ENCODE data around the gene LIMK1.

Gene LIMK1

GRCh38 chr7:74063223-74063641 is 20.4 kb upstream of the LIMK1 start:
- Histone ChIP-seq H4K20me1 (ENCODE audit: insufficient read depth, low read length) (no peaks in the 10 kb centered on the region), H3K36me3 (replicated peaks; ENCODE audit: low read depth, low read length) (no peaks in the 10 kb centered on the region), H3K9ac (ENCODE audit: low read length) (no peak overlapping the region), H3K4me1 (ENCODE audit: low read length) (peaks cover 3% of the 10 kb centered on the region), H3K27me3 (ENCODE audit: low read depth, low read length) (no peaks in the 10 kb centered on the region), H3K79me2 (ENCODE audit: low read length) (no peaks in the 10 kb centered on the region), H3K9me3 (ENCODE audit: insufficient read depth, low read length) (no peaks in the 10 kb centered on the region), H3K4me3 (ENCODE audit: low read length) (no peak overlapping the region), H3K4me2 (ENCODE audit: low read length) (no peak overlapping the region), H3K27ac (ENCODE audit: low read length) (no peak overlapping the region), H2AFZ (ENCODE audit: low read depth, low read length) (no peak overlapping the region)
- no peak for TF ChIP-seq CTCF (IDR thresholded peaks at IDR 0.05; ENCODE audit: low read depth, low read length)
- TF ChIP-seq EZH2phosphoT487 (IDR thresholded peaks at IDR 0.05; ENCODE audit: low read depth), result no peak

GRCh38 chr7:74063646-74064045 is 20.0 kb upstream of the LIMK1 start:
- no peak for TF ChIP-seq CTCF (IDR thresholded peaks at IDR 0.05; ENCODE audit: low read depth, low read length)
- TF ChIP-seq EZH2phosphoT487 (IDR thresholded peaks at IDR 0.05; ENCODE audit: low read depth), result no peak
- Histone ChIP-seq H2AFZ (ENCODE audit: low read depth, low read length) (no peak overlapping the region), H3K27ac (ENCODE audit: low read length) (no peak overlapping the region), H4K20me1 (ENCODE audit: insufficient read depth, low read length) (no peaks in the 10 kb centered on the region), H3K4me2 (ENCODE audit: low read length) (no peak overlapping the region), H3K36me3 (replicated peaks; ENCODE audit: low read depth, low read length) (no peaks in the 10 kb centered on the region), H3K79me2 (ENCODE audit: low read length) (no peaks in the 10 kb centered on the region), H3K4me1 (ENCODE audit: low read length) (peaks cover 7% of the 10 kb centered on the region), H3K9me3 (ENCODE audit: insufficient read depth, low read length) (no peaks in the 10 kb centered on the region), H3K9ac (ENCODE audit: low read length) (no peak overlapping the region), H3K27me3 (ENCODE audit: low read depth, low read length) (no peaks in the 10 kb centered on the region), H3K4me3 (ENCODE audit: low read length) (no peak overlapping the region)

- no peak overlapping the region for H3K9ac ChIP-seq (ENCODE audit: low read length)
- no peaks in the 10 kb centered on the region for H3K79me2 ChIP-seq (ENCODE audit: low read length)
- H3K4me2 ChIP-seq (ENCODE audit: low read length), result no peak overlapping the region
- H3K27ac ChIP-seq (ENCODE audit: low read length), result no peak overlapping the region
- H3K27me3 ChIP-seq (ENCODE audit: low read depth, low read length), result no peaks in the 10 kb centered on the region
- H4K20me1 ChIP-seq (ENCODE audit: insufficient read depth, low read length), result no peaks in the 10 kb centered on the region
- H3K4me3 ChIP-seq (ENCODE audit: low read length), result no peak overlapping the region
- H3K4me1 ChIP-seq (ENCODE audit: low read length), result peaks cover 12% of the 10 kb centered on the region
- H3K9me3 ChIP-seq (ENCODE audit: insufficient read depth, low read length), result no peaks in the 10 kb centered on the region
- no peak overlapping the region for H2AFZ ChIP-seq (ENCODE audit: low read depth, low read length)
- TF ChIP-seq CTCF (IDR thresholded peaks at IDR 0.05; ENCODE audit: low read depth, low read length), result no peak
- no peaks in the 10 kb centered on the region for H3K36me3 ChIP-seq (replicated peaks; ENCODE audit: low read depth, low read length)
Observed at GRCh38 chr7:74064696-74065095, 18.9 kb upstream of the LIMK1 start.

GRCh38 chr7:74066626-74067025 is 17.0 kb upstream of the LIMK1 start:
- no peak for TF ChIP-seq CTCF (IDR thresholded peaks at IDR 0.05; ENCODE audit: low read depth, low read length)
- no peak for TF ChIP-seq EZH2phosphoT487 (IDR thresholded peaks at IDR 0.05; ENCODE audit: low read depth)
- no peaks in the 10 kb centered on the region for H3K27me3 ChIP-seq (ENCODE audit: low read depth, low read length)
- no peaks in the 10 kb centered on the region for H3K36me3 ChIP-seq (replicated peaks; ENCODE audit: low read depth, low read length)
- H3K27ac ChIP-seq (ENCODE audit: low read length), result no peak overlapping the region
- H3K79me2 ChIP-seq (ENCODE audit: low read length), result no peaks in the 10 kb centered on the region
- no peak overlapping the region for H2AFZ ChIP-seq (ENCODE audit: low read depth, low read length)
- H3K9me3 ChIP-seq (ENCODE audit: insufficient read depth, low read length), result no peaks in the 10 kb centered on the region
- no peak overlapping the region for H3K4me2 ChIP-seq (ENCODE audit: low read length)
- H3K9ac ChIP-seq (ENCODE audit: low read length), result no peak overlapping the region
- no peaks in the 10 kb centered on the region for H4K20me1 ChIP-seq (ENCODE audit: insufficient read depth, low read length)
- H3K4me3 ChIP-seq (ENCODE audit: low read length), result no peak overlapping the region
- peaks cover 12% of the 10 kb centered on the region for H3K4me1 ChIP-seq (ENCODE audit: low read length)
